HT1080 (cell line): ENCODE measurements around the gene LCNL1. TPM values are rescaled to one million over a fixed set of nuclear protein-coding genes. Genes with fewer than 3 reads are reported as not detected.

Source experiments
- DNase-seq: peaks from one replicate; pipeline ENCODE4 v3.0.0-alpha.2; 2015; ENCODE audit warnings: low read depth
- total RNA-seq: library from RNA; depleted of rRNA; stranded (reverse); fragments of >200 nt; shearing (Covaris generic); gene quantifications from 2 replicates; pipeline ENCODE4 v1.2.3, GENCODE V29; 2014

Gene LCNL1
- total RNA-seq, 1 experiment from 2014 or later: not detected

GRCh38 chr9:136946228-136947027 is 36.4 kb upstream of the LCNL1 start:
- no peak for DNase-seq

GRCh38 chr9:136947028-136947891 is 35.5 kb upstream of the LCNL1 start:
- no peak for DNase-seq

GRCh38 chr9:136947955-136948510 is 34.8 kb upstream of the LCNL1 start:
- DNase-seq: peak; percentile 42

GRCh38 chr9:136949239-136949816 is 33.5 kb upstream of the LCNL1 start:
- DNase-seq: no peak

- peak; percentile 76 for DNase-seq
Measured at GRCh38 chr9:136949817-136950655, 32.8 kb upstream of the LCNL1 start.

- peak; percentile 20 for DNase-seq
Measured at GRCh38 chr9:136950656-136951276, 32.0 kb upstream of the LCNL1 start.

GRCh38 chr9:136951541-136952320 is 31.1 kb upstream of the LCNL1 start, which contains the start of gene LCN12:
Gene LCN12 (plus strand): TSS chr9:136952273. CDS start chr9:136952328, 55 bp downstream.
- no peak for DNase-seq

- no peak for DNase-seq
Measured at GRCh38 chr9:136952321-136952850, 30.4 kb upstream of the LCNL1 start.

GRCh38 chr9:136952876-136953770 is 29.7 kb upstream of the LCNL1 start:
- DNase-seq: no peak

- no peak for DNase-seq
Measured at GRCh38 chr9:136953771-136954269, 29.0 kb upstream of the LCNL1 start.

GRCh38 chr9:136954270-136955083 is 28.3 kb upstream of the LCNL1 start:
- no peak for DNase-seq

- DNase-seq: no peak
Measured at GRCh38 chr9:136955202-136955942, 27.4 kb upstream of the LCNL1 start.

- no peak for DNase-seq
Measured at GRCh38 chr9:136955943-136956335, 26.9 kb upstream of the LCNL1 start.

GRCh38 chr9:136956604-136957003 is 26.2 kb upstream of the LCNL1 start:
- no peak for DNase-seq

GRCh38 chr9:136957461-136957860 is 25.3 kb upstream of the LCNL1 start:
- no peak for DNase-seq

- DNase-seq: no peak
Measured at GRCh38 chr9:136957901-136958300, 24.9 kb upstream of the LCNL1 start.
